CD14-positive monocyte (primary cell): ENCODE data around the gene KBTBD13. TPM values are rescaled to one million over a fixed set of nuclear protein-coding genes. Genes with fewer than 3 reads are reported as not detected.

ENCODE experiments used
- DNase-seq, 3 donors: peaks; one replicate each; pipeline ENCODE4 v3.0.0-alpha.2; 2011 to 2022
- H2AFZ ChIP-seq: 2 replicates; pipeline ENCODE4 v1.6.0; 2012; ENCODE audit warnings: mild to moderate bottlenecking, low read depth, low read length, inconsistent platforms; ENCODE audit not compliant: insufficient read depth, poor library complexity, severe bottlenecking
- H3K27ac ChIP-seq, 2 donors: 1 replicate in 1 of 2; 2 replicates in 1 of 2; pipeline ENCODE4 v1.5.1; 2012 to 2013; ENCODE audit warnings: low read length in 2 of 2, control low read depth in 1 of 2, inconsistent platforms in 1 of 2, low read depth in 1 of 2, mild to moderate bottlenecking in 1 of 2
- H3K27me3 ChIP-seq, 2 donors: one replicate each; pipeline versions ENCODE4 v1.6.0 to v1.6.1; 2011 to 2013; ENCODE audit warnings: low read length in 2 of 2; ENCODE audit not compliant: control insufficient read depth in 2 of 2, insufficient read depth in 2 of 2
- H3K36me3 ChIP-seq, 2 donors: replicated peaks in 1 of 2; 1 replicate in 1 of 2; 2 replicates in 1 of 2; pipeline versions ENCODE4 v1.5.1 to v1.6.1; 2012 to 2013; ENCODE audit warnings: low read length in 2 of 2, control low read depth in 1 of 2, inconsistent platforms in 1 of 2, mild to moderate bottlenecking in 1 of 2; ENCODE audit not compliant: insufficient read depth in 2 of 2, control insufficient read depth in 1 of 2
- H3K4me1 ChIP-seq, 2 donors: 1 replicate in 1 of 2; 2 replicates in 1 of 2; pipeline versions ENCODE4 v1.5.1 to v1.6.1; 2012 to 2013; ENCODE audit warnings: low read length in 2 of 2, control low read depth in 1 of 2, inconsistent platforms in 1 of 2, mild to moderate bottlenecking in 1 of 2, moderate library complexity in 1 of 2; ENCODE audit not compliant: insufficient read depth in 2 of 2, control insufficient read depth in 1 of 2
- H3K4me2 ChIP-seq: replicated peaks from 2 replicates; pipeline ENCODE3; 2012; ENCODE audit warnings: low read length, moderate library complexity, mild to moderate bottlenecking; ENCODE audit not compliant: poor library complexity, severe bottlenecking; ENCODE audit errors: extremely low read depth
- H3K4me3 ChIP-seq, 3 experiments: fragments of 200-600 bp in 1 of 3; sonication (generic) in 1 of 3; replicated peaks in 1 of 3; 1 replicate in 2 of 3; 2 replicates in 1 of 3; pipeline ENCODE4 v1.5.1; 2011 to 2013; ENCODE audit warnings: low read length in 3 of 3, mild to moderate bottlenecking in 3 of 3, control low read depth in 2 of 3, low read depth in 2 of 3, inconsistent platforms in 1 of 3, moderate library complexity in 1 of 3
- H3K79me2 ChIP-seq: 2 replicates; pipeline ENCODE4 v1.6.0; 2012; ENCODE audit warnings: mild to moderate bottlenecking, control low read depth, inconsistent platforms, low read length, moderate library complexity; ENCODE audit not compliant: insufficient read depth
- H3K9ac ChIP-seq: 2 replicates; pipeline ENCODE4 v1.6.0; 2017; ENCODE audit warnings: low read length, mild to moderate bottlenecking; ENCODE audit not compliant: insufficient read depth, poor library complexity, severe bottlenecking
- H3K9me3 ChIP-seq, 2 donors: replicated peaks in 1 of 2; 1 replicate in 1 of 2; 2 replicates in 1 of 2; pipeline versions ENCODE4 v1.5.1 to v1.6.1; 2012 to 2013; ENCODE audit warnings: low read length in 2 of 2, control low read depth in 1 of 2; ENCODE audit not compliant: control insufficient read depth in 1 of 2, insufficient read depth in 1 of 2
- H4K20me1 ChIP-seq: 2 replicates; pipeline ENCODE4 v1.6.0; 2012; ENCODE audit warnings: mild to moderate bottlenecking, low read length, control low read depth, moderate library complexity; ENCODE audit not compliant: insufficient read depth
- H3K27ac Mint-ChIP-seq, 7 donors: one replicate each; pipeline ENCODE4 v1.8.0; 2020; ENCODE audit warnings: mild to moderate bottlenecking in 7 of 7, mixed read lengths in 7 of 7, moderate library complexity in 6 of 7, inconsistent platforms in 2 of 7
- H3K27me3 Mint-ChIP-seq, 3 donors: one replicate each; pipeline ENCODE4 v1.8.0; 2021 to 2022; ENCODE audit warnings: low read depth in 3 of 3, mild to moderate bottlenecking in 3 of 3, mixed read lengths in 3 of 3, moderate library complexity in 3 of 3, inconsistent platforms in 1 of 3
- H3K36me3 Mint-ChIP-seq, 2 donors: one replicate each; pipeline ENCODE4 v1.8.0; 2020; ENCODE audit warnings: mixed read lengths in 2 of 2, inconsistent platforms in 1 of 2, mild to moderate bottlenecking in 1 of 2
- H3K4me1 Mint-ChIP-seq: one replicate; pipeline ENCODE4 v1.8.0; 2020; ENCODE audit warnings: mild to moderate bottlenecking, mixed read lengths
- H3K4me3 Mint-ChIP-seq, 2 donors: one replicate each; pipeline ENCODE4 v1.8.0; 2020; ENCODE audit warnings: mild to moderate bottlenecking in 2 of 2, mixed read lengths in 2 of 2, moderate library complexity in 1 of 2
- H3K9me3 Mint-ChIP-seq, 7 donors: one replicate each; pipeline ENCODE4 v1.8.0; 2020 to 2022; ENCODE audit warnings: mixed read lengths in 7 of 7, mild to moderate bottlenecking in 6 of 7, moderate library complexity in 6 of 7, inconsistent platforms in 2 of 7
- WGBS: methylation state at CpG from one replicate; pipeline ENCODE4 v1.1.5; 2013; ENCODE audit warnings: missing lambda C conversion rate; ENCODE audit not compliant: insufficient coverage; 5-methylcytosine and 5-hydroxymethylcytosine counted together
- intact Hi-C, 2 donors: fragments of 100-400 bp; cut with micrococcal nuclease; formaldehyde crosslinking; loops; one replicate each; pipeline versions ENCODE4 v1.15.0 to v1.15.1; 2023
- polyA plus RNA-seq, 3 donors: library from polyadenylated mRNA; depleted of rRNA in 1 of 3; unstranded in 2 of 3; stranded (reverse) in 1 of 3; fragments of 300-500 nt in 2 of 3; fragments of >200 nt in 1 of 3; fragmentation: Illumina TruSeq in 2 of 3; gene quantifications; 1 replicate in 2 of 3; 2 replicates in 1 of 3; pipeline ENCODE4 v1.2.3, GENCODE V29; 2012 to 2021
- TF ChIP-seq, protein P1 (sequence below): fragments of 200-600 bp; IDR thresholded peaks from one replicate; pipeline ENCODE4 v1.8.0; 2022; ENCODE audit warnings: antibody characterized with exemption, mild to moderate bottlenecking

The KBTBD13 gene
- polyA plus RNA-seq, 3 donors = not detected

- WGBS = no CpG with 5 or more reads among the region's 1 CpG
- intact Hi-C loops = loop anchor here in 1 of 2 donors (10.0 kb wide), 1 partner anchor 257 kb away; the partner anchor contains the start of gene RNU5A-1
These were observed 39.2 kb upstream of the KBTBD13 start for GRCh38 chr15:65037309-65037708.

GRCh38 chr15:65038428-65038827 is 38.1 kb upstream of the KBTBD13 start:
- no peak overlapping the region for H3K27ac Mint-ChIP-seq
- Histone ChIP-seq H3K4me3 (no peak overlapping the region), H3K27me3 (no peaks in the 10 kb centered on the region), H2AFZ (no peak overlapping the region), H3K9ac (no peak overlapping the region), H3K4me2 (no peak overlapping the region), H4K20me1 (no peaks in the 10 kb centered on the region), H3K9me3 (no peaks in the 10 kb centered on the region), H3K36me3 (no peaks in the 10 kb centered on the region), H3K4me1 (peaks cover 0 to 4% of the 10 kb centered on the region in 2 donors), H3K27ac (no peak overlapping the region), H3K79me2 (no peaks in the 10 kb centered on the region)
- H3K27me3 Mint-ChIP-seq = peaks cover 1 to 5% (median 3%) of the 10 kb centered on the region in 3 donors
- intact Hi-C loops = loop anchor here in 1 of 2 donors (10.0 kb wide), 1 partner anchor 256 kb away; the partner anchor contains the start of gene RNU5A-1
- DNase-seq = no peak
- H3K4me1 Mint-ChIP-seq = peaks cover 3% of the 10 kb centered on the region
- no peaks in the 10 kb centered on the region for H3K36me3 Mint-ChIP-seq
- 100% methylated on average over 1 of the region's 3 CpGs for WGBS
- TF ChIP-seq, protein P1, sequence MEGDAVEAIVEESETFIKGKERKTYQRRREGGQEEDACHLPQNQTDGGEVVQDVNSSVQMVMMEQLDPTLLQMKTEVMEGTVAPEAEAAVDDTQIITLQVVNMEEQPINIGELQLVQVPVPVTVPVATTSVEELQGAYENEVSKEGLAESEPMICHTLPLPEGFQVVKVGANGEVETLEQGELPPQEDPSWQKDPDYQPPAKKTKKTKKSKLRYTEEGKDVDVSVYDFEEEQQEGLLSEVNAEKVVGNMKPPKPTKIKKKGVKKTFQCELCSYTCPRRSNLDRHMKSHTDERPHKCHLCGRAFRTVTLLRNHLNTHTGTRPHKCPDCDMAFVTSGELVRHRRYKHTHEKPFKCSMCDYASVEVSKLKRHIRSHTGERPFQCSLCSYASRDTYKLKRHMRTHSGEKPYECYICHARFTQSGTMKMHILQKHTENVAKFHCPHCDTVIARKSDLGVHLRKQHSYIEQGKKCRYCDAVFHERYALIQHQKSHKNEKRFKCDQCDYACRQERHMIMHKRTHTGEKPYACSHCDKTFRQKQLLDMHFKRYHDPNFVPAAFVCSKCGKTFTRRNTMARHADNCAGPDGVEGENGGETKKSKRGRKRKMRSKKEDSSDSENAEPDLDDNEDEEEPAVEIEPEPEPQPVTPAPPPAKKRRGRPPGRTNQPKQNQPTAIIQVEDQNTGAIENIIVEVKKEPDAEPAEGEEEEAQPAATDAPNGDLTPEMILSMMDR = no peak
- H3K4me3 Mint-ChIP-seq = no peak overlapping the region
- peaks cover 0 to 1% (median 0%) of the 10 kb centered on the region in 7 donors for H3K9me3 Mint-ChIP-seq

More at GRCh38 chr15:65037309-65037708, 39.2 kb upstream of the KBTBD13 start:
- Mint-ChIP-seq H3K36me3 (no peaks in the 10 kb centered on the region), H3K27ac (no peak overlapping the region), H3K4me3 (no peak overlapping the region), H3K27me3 (peaks cover 3 to 7% (median 5%) of the 10 kb centered on the region in 3 donors), H3K4me1 (peaks cover 11% of the 10 kb centered on the region), H3K9me3 (peaks cover 0 to under 1% (median 0%) of the 10 kb centered on the region in 7 donors)
- H3K27me3 ChIP-seq = no peaks in the 10 kb centered on the region
- no peaks in the 10 kb centered on the region for H3K9me3 ChIP-seq
- TF ChIP-seq, protein P1 = no peak
- no peak overlapping the region for H3K4me2 ChIP-seq
- no peak overlapping the region for H3K27ac ChIP-seq
- H3K36me3 ChIP-seq = no peaks in the 10 kb centered on the region
- no peak overlapping the region for H2AFZ ChIP-seq
- peaks cover 7 to 8% of the 10 kb centered on the region in 2 donors for H3K4me1 ChIP-seq
- H3K4me3 ChIP-seq = no peak overlapping the region
- H4K20me1 ChIP-seq = no peaks in the 10 kb centered on the region
- no peak overlapping the region for H3K9ac ChIP-seq
- DNase-seq = no peak
- H3K79me2 ChIP-seq = no peaks in the 10 kb centered on the region
